ENCODE data around the gene KIAA1210. TPM values are rescaled to one million over a fixed set of nuclear protein-coding genes. Genes with fewer than 3 reads are reported as not detected.

Gene KIAA1210
- total and polyA plus RNA-seq, 2 experiments from 2014 or later: not detected

GRCh38 chrX:119093991-119094735 is 33.4 kb downstream of the KIAA1210 start (continued):
- TF ChIP-seq ZNF462 (CRISPR knock-in tag; IDR thresholded peaks at IDR 0.05) (no peak), ZNF331 (CRISPR knock-in tag; IDR thresholded peaks at IDR 0.05; ENCODE audit: low read depth) (no peak)

- H3K27ac ChIP-seq (ENCODE audit: low read depth): no peak overlapping the region
- DNase-seq (ENCODE audit: low spot score) (no peak), ATAC-seq (peak; percentile 69)
- H3K4me1 ChIP-seq (ENCODE audit: insufficient read depth): no peaks in the 10 kb centered on the region; the same call in 1 of the 2 replicates
- no peaks in the 10 kb centered on the region for H3K79me2 ChIP-seq (replicated peaks; ENCODE audit: insufficient read depth)
- no peaks in the 10 kb centered on the region for H3K9me2 ChIP-seq (ENCODE audit: insufficient read depth)
- Mint-ChIP-seq H3K4me3 (no peak overlapping the region), H3K27me3 (ENCODE audit: insufficient read depth, low read depth, poor library complexity) (peaks cover 5% of the 10 kb centered on the region), H3K9me3 (no peaks in the 10 kb centered on the region), H3K4me1 (peaks cover 11% of the 10 kb centered on the region), H3K27ac (no peak overlapping the region), H3K36me3 (ENCODE audit: low read depth) (no peaks in the 10 kb centered on the region)
- no peaks in the 10 kb centered on the region for H4K20me1 ChIP-seq (replicated peaks; ENCODE audit: insufficient read depth)
- H2AFZ ChIP-seq: no peak overlapping the region
- no peak for TF ChIP-seq CTCF (conservative IDR thresholded peaks at IDR 0.05; ENCODE audit: low read depth in 2 of 2)
- TF ChIP-seq ZNF114 (CRISPR knock-in tag; IDR thresholded peaks at IDR 0.05): no peak
- TF ChIP-seq REST (IDR thresholded peaks at IDR 0.05; ENCODE audit: unreplicated experiment): no peak
- H3K36me3 ChIP-seq (ENCODE audit: insufficient read depth): no peaks in the 10 kb centered on the region
- H3F3A ChIP-seq (replicated peaks; ENCODE audit: low read depth): no peaks in the 10 kb centered on the region
- H3K4me2 ChIP-seq: peak overlapping the region; percentile 14; the same call in 1 of the 2 replicates
- H3K27me3 ChIP-seq (ENCODE audit: insufficient read depth): no peaks in the 10 kb centered on the region
- H3K4me3 ChIP-seq: no peak overlapping the region
These were observed 37.0 kb downstream of the KIAA1210 start for GRCh38 chrX:119090627-119091026.

All from GM23338 (cell line).